Osteocyte (in vitro differentiated cells): ENCODE data around the gene GNAO1. TPM values are rescaled to one million over a fixed set of nuclear protein-coding genes. Genes with fewer than 3 reads are reported as not detected.

Experiments
- DNase-seq: peaks from one replicate; pipeline ENCODE4 v3.0.0; 2021; ENCODE audit warnings: mixed read lengths; ENCODE audit not compliant: unreplicated experiment; ENCODE audit errors: extremely low spot score
- H3K27ac Mint-ChIP-seq: one replicate; pipeline ENCODE4 v1.8.0; 2021; ENCODE audit warnings: mild to moderate bottlenecking, mixed read lengths; ENCODE audit not compliant: unreplicated experiment
- H3K27me3 Mint-ChIP-seq: one replicate; pipeline ENCODE4 v1.8.0; 2021; ENCODE audit warnings: mixed read lengths; ENCODE audit not compliant: unreplicated experiment
- H3K36me3 Mint-ChIP-seq: one replicate; pipeline ENCODE4 v1.8.0; 2021; ENCODE audit warnings: mixed read lengths; ENCODE audit not compliant: unreplicated experiment
- H3K4me1 Mint-ChIP-seq: one replicate; pipeline ENCODE4 v1.8.0; 2021; ENCODE audit warnings: mixed read lengths; ENCODE audit not compliant: unreplicated experiment
- H3K4me3 Mint-ChIP-seq: one replicate; pipeline ENCODE4 v1.8.0; 2021; ENCODE audit warnings: mild to moderate bottlenecking, moderate library complexity, mixed read lengths; ENCODE audit not compliant: unreplicated experiment
- H3K9me3 Mint-ChIP-seq: one replicate; pipeline ENCODE4 v1.8.0; 2021; ENCODE audit warnings: mixed read lengths; ENCODE audit not compliant: unreplicated experiment
- CTCF ChIP-seq: fragments of 200-600 bp; sonication (generic); IDR thresholded peaks from 2 replicates; pipeline ENCODE4 v1.5.0; 2021; ENCODE audit warnings: antibody characterized with exemption, mild to moderate bottlenecking, moderate library complexity
- total RNA-seq: library from RNA; stranded (reverse); gene quantifications from 2 replicates; pipeline ENCODE4 v1.2.1, GENCODE V29; 2021

The GNAO1 gene
- total RNA-seq, 1 donor from 2014 or later, result 0.56 TPM

- Mint-ChIP-seq H3K27me3 (peaks cover 22% of the 10 kb centered on the region), H3K36me3 (no peaks in the 10 kb centered on the region), H3K9me3 (no peaks in the 10 kb centered on the region), H3K4me3 (no peak overlapping the region), H3K4me1 (no peaks in the 10 kb centered on the region), H3K27ac (no peak overlapping the region)
- DNase-seq, result no peak
- TF ChIP-seq CTCF, result no peak
These were observed 20.2 kb downstream of the GNAO1 start for GRCh38 chr16:56211435-56211981.

DNA sequence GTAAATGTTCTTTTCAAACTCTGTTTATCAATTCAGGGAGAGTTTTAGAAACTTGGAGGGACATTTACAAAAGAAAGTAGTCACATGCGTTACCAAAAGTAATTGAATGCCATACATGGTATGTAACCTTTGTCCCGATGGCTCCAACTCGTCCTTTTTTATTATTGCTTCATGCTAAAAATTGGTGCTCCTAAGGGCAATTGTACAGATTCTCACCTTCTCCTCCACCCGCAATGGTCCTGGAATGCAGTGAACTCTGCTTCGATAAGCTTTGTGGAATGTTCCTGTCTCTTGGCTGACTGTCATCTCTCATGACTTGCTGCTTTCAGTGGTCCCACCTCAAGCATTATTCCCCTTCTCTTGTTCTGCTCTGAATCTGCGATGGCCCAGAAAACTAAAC lies 20.9 kb downstream of the GNAO1 start:
- no peak for TF ChIP-seq CTCF
- H3K27ac Mint-ChIP-seq, result no peak overlapping the region
- no peaks in the 10 kb centered on the region for H3K36me3 Mint-ChIP-seq
- H3K4me3 Mint-ChIP-seq, result no peak overlapping the region
- H3K9me3 Mint-ChIP-seq, result no peaks in the 10 kb centered on the region
- no peak for DNase-seq
- H3K27me3 Mint-ChIP-seq, result peaks cover 24% of the 10 kb centered on the region
- H3K4me1 Mint-ChIP-seq, result no peaks in the 10 kb centered on the region

DNA sequence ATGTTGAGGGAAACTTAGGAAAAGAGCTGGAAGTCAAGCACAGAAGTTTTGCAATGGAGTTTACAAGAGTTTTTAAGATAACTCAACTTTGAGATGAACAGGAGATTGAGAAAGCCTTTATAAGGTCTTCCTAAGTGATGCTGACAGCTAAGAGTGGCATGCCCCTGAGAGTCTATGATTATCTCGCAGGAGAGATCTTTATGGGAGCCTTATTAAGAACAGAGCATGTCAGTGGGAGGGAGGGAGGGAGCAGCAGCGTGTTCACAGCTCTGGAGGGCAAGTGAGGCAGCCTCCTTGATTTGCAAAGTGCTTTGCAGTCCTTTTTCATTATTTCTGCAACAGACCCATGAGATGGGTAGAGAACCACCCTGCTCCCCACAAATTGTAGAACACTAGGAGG lies 30.7 kb downstream of the GNAO1 start:
- Mint-ChIP-seq H3K4me1 (no peaks in the 10 kb centered on the region), H3K27me3 (peaks cover 46% of the 10 kb centered on the region)
- TF ChIP-seq CTCF, result no peak

GRCh38 chr16:56222474-56222997 lies 31.2 kb downstream of the GNAO1 start:
- DNase-seq, result no peak
- TF ChIP-seq CTCF, result no peak
- Mint-ChIP-seq H3K36me3 (no peaks in the 10 kb centered on the region), H3K9me3 (no peaks in the 10 kb centered on the region), H3K4me3 (no peak overlapping the region), H3K27ac (no peak overlapping the region), H3K4me1 (no peaks in the 10 kb centered on the region), H3K27me3 (peaks cover 42% of the 10 kb centered on the region)

More for the DNA sequence above, 30.7 kb downstream of the GNAO1 start:
- no peak overlapping the region for H3K4me3 Mint-ChIP-seq
- H3K9me3 Mint-ChIP-seq, result no peaks in the 10 kb centered on the region
- H3K36me3 Mint-ChIP-seq, result no peaks in the 10 kb centered on the region
- H3K27ac Mint-ChIP-seq, result no peak overlapping the region
- no peak for DNase-seq

GRCh38 chr16:56225017-56225742 lies 33.9 kb downstream of the GNAO1 start:
- Mint-ChIP-seq H3K36me3 (no peaks in the 10 kb centered on the region), H3K4me1 (no peaks in the 10 kb centered on the region), H3K27ac (no peak overlapping the region), H3K27me3 (peaks cover 41% of the 10 kb centered on the region), H3K9me3 (no peaks in the 10 kb centered on the region), H3K4me3 (no peak overlapping the region)
- TF ChIP-seq CTCF, result no peak
- no peak for DNase-seq
